GM23338 (cell line): ENCODE results near the gene MET.

Experiments used
- CTCF ChIP-seq, 2 experiments: fragments of 200-600 bp in 1 of 2; sonication (generic) in 1 of 2; conservative IDR thresholded peaks; 2 replicates each; pipeline versions ENCODE4 v1.5.1 to v1.6.1; 2016 to 2017; ENCODE audit warnings: antibody characterized with exemption in 2 of 2, low read depth in 2 of 2, mild to moderate bottlenecking in 2 of 2, moderate library complexity in 1 of 2
- ETS1 ChIP-seq: IDR thresholded peaks from 2 replicates; pipeline ENCODE4 v1.6.1; 2016; ENCODE audit warnings: antibody characterized with exemption
- EZH2 ChIP-seq: fragments of 200-600 bp; sonication (generic); IDR thresholded peaks from one replicate; pipeline ENCODE4 v1.8.0; 2017; ENCODE audit warnings: antibody characterized with exemption, mild to moderate bottlenecking, low read depth; ENCODE audit not compliant: unreplicated experiment
- EZH2phosphoT487 ChIP-seq: fragments of 200-600 bp; sonication (generic); IDR thresholded peaks from one replicate; pipeline ENCODE4 v1.8.1; 2018; ENCODE audit warnings: antibody characterized with exemption; ENCODE audit not compliant: unreplicated experiment
- JUNB ChIP-seq: IDR thresholded peaks from one replicate; pipeline ENCODE4 v1.6.1; 2016; ENCODE audit warnings: antibody characterized with exemption; ENCODE audit not compliant: unreplicated experiment
- POLR2AphosphoS5 ChIP-seq: IDR thresholded peaks from 2 replicates; pipeline ENCODE4 v1.6.1; 2016; ENCODE audit warnings: antibody characterized with exemption, low read depth
- REST ChIP-seq: IDR thresholded peaks from one replicate; pipeline ENCODE4 v1.6.1; 2018; ENCODE audit warnings: antibody characterized with exemption; ENCODE audit not compliant: unreplicated experiment

GRCh38 chr7:116807011-116807560 is 135.1 kb downstream of the MET start:
- no peak for TF ChIP-seq EZH2
- TF ChIP-seq CTCF (conservative IDR thresholded peaks at IDR 0.05; ENCODE audit: low read depth in 2 of 2): no peak
- TF ChIP-seq POLR2AphosphoS5: no peak
- TF ChIP-seq REST: no peak
- no peak for TF ChIP-seq EZH2phosphoT487
- TF ChIP-seq JUNB: no peak
- no peak for TF ChIP-seq ETS1
